KBM-7 (cell line): ENCODE measurements around the gene ARNT2.
A peak's percentile ranks its signal among the peaks of the same experiment; 100 is the strongest.

Experiments used
- DNase-seq: peaks from one replicate; pipeline ENCODE4 v3.0.0-alpha.2; 2015
- in situ Hi-C: fragments of 300-500 bp; cut with MboI; formaldehyde crosslinking; loops from 2 replicates; pipeline ENCODE4 v1.14.3; 2020; ENCODE audit warnings: low sequenced_read_pairs, low pct_unique_long_range_greater_than_20kb, mixed read lengths

ARNT2 gene

DNA sequence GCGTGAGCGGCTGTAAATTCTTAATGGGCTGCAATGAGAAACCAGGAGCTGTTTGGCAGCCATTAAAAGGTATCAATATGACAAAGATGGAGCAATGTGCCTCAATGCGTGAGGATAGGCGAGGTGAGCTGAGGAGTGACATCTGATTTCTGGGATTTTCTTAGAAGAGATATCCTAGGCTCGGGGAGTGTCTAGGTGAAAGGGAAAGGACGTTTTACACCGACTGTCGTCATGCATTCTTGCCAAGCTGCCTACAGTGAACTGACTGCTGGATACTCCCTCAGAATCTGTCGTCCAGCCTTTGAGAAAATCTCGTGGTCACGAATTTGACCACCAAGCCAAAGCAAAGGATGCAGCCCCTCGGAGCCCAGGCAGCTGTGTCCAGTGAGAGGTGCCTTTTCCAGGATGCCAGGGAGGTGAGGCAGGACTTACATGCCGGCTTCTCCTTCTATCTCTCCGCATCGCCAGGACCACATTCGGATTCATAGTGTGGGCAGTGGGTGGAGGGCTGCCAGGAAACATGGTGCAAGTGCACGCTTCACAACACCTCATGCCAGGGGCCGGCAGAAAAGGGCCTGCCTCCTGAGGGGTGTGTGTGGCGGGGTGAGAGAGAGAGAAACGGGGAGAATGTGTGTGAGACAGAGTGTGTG, 210.7 kb downstream of the ARNT2 start:
- in situ Hi-C loops: no loop called here
- DNase-seq: no peak

DNA sequence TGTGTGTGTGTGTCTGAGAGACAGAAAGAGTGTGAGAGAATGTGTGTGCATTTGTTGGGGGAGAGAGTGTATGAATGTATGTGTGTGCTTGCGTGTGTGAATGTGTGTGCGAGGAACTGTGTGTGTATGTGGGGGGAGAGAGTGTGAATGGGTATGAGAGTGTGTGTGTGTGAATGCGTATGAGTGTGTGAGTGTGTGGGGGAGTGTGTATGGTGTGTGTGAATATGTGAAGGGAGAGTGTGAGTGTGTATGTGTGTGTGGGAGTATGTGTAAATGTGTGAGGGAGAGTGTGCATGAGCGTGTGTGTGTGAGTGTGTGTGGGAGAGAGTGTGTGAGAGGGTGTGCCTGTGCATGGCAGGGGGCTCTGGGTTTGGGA, 211.2 kb downstream of the ARNT2 start:
- DNase-seq: no peak
- in situ Hi-C loops: no loop called here

DNA sequence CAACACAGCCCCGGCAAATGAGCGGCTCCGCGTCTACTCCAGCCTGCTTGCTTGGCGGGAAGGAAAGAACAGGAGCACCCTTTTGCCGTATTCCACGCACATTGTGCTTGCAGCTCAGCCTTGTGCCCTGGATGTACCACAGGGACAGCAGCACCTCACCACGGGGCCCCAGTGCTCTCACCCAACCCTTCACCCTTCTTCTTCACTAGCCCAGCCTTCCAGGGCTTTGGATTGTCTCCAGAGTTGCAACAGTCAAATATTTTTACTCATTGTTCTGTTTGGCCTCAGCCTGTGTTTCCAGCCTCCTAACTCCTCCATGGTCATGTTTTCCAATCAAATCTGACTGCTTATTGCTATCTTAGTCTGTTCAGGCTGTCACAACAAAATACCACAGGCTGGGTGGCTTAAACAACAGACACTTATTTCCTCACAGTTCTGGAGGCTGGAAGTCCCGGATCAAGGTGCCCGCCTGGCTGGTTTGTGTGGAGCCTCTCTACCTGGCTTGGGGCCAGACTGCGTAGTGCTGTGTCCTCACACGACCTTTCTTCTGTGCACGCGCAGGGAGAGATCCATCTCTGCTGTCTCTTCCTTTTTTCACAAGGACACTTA, 211.7 kb downstream of the ARNT2 start:
- in situ Hi-C loops: no loop called here
- peak; percentile 77 for DNase-seq

DNA sequence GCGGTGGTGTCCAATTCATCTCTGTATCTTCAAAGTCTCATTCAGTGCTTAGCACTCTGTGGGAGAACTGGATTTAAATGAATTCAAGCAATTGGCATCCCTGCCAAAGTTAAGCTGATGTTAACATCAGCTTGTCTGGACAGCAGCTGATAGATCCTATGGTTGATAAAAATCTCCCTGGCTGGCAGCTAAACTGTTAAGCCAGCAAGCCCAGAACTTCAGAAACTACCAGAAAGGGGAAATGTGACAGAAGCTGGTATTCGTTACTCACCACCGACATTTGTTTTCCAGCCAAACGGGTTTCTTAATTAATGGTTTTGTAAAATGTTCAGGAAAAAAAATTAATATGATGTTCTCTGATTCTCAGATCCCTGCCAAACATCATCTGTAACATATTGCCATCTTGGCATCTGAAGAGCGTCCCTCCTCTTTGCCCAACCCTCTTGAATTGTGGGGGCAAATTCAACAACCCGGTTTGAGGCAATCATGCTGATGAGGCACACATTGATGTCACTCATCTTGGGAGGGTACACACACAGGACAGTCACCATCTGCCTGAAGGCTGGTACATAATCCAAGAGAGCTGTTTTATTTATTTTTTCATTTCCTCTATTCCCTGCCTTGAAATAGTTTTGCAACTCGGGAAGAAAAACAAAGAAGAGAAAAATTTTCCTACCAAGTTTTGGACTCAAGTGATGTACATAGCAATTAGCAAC, 214.7 kb downstream of the ARNT2 start:
- DNase-seq: no peak
- in situ Hi-C loops: no loop called here

DNA sequence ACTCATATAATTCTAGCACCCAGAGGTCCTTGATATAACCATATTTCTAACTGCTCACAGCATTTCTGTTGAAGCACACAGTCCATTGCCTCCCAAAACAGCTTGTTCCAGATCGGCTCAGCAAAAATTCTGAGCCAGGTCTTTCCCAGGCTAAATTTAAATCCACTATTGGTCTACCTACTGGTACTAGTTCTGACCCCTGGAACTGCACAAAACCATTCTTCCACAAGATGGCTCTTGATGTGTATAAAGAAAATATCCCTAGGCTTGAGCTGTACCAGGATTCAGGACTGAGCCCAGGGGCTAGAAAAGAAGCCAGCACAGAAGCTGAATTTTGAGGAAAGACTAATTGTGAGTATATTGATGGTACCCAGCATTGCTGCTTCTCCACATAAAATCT, 215.5 kb downstream of the ARNT2 start:
- in situ Hi-C loops: no loop called here

DNA sequence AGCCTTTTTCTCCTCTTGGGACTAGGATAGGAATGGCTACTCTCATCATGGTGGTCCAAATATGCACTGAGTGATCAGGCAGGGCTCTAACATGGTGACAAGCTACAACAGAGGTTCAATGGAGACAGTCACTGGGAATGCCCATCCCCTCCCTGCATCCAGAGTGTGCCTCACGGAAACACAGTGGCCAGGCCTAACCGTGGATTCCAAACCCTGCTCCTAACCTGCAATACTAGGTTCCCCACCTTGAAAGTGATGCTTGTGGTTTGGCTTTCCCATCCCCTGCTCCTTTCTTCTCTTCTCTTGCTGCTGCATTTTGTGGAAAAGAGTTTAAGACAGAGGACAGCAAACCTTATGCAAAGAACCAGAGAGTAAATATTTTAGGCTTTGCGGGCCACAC, 216.0 kb downstream of the ARNT2 start:
- in situ Hi-C loops: no loop called here
- DNase-seq: no peak

More for the DNA sequence above, 215.5 kb downstream of the ARNT2 start:
- no peak for DNase-seq

DNA sequence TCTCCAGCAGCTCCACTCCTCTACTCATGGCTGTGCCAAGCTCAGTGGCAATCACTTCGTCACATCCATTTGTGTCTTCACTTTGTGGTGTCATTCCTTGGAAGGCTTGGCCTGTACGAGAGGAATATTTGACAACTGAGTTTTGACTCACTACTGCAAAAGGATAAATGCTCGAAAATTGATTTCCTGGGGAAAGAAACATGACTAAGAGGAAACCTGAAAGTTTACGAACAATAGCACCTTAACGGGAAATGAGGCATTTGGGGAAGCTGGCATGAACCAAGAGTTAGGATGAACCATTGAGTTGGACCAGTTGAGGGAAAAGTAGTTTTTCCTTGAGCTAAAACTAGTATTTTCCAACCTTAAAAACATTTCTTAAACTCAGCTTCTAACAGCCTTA, 216.7 kb downstream of the ARNT2 start:
- in situ Hi-C loops: no loop called here
- no peak for DNase-seq

DNA sequence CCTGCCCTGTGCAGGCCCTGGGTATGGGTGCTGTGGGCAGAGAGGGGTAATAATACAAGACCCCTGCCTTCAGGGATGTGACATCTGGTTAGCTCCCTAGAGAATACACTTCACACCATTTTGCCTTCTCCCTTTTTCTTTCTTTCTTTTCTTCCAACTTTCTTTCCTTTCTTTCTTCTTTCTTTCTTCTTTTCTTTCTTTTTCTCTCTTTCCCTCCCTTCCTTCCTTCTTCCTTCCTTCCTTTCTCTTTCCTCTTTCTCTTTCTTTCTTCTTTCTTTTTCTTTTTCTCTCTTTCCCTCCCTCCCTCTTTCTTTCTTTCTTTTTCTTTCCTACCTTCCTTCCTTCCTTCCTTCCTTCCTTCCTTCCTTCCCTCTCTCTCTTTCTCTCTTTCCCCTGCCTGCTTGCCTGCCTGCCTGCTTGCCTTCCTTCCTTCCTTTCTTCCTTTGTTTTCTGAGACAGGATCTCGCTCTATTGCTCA, 222.5 kb downstream of the ARNT2 start:
- DNase-seq: no peak
- in situ Hi-C loops: no loop called here

DNA sequence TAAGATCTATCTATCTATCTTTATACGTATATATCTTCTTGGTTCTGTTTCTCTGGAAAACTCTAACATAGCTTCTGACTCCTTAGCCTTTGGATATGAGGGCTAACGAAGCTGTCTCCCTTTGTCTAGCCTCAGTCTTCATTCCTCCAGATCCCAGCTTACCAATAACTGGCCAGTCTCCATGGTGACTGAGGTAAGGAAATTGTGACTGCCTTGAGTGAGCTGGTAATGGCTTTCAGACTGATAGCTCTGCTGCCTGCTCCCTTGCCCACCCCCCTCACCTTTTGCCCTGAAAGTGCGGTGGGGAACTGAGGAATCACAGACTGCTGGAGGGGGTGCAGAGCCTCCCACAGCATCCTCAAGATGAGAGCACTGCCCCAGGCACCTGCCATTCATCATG, 225.2 kb downstream of the ARNT2 start:
- in situ Hi-C loops: no loop called here
- no peak for DNase-seq

DNA sequence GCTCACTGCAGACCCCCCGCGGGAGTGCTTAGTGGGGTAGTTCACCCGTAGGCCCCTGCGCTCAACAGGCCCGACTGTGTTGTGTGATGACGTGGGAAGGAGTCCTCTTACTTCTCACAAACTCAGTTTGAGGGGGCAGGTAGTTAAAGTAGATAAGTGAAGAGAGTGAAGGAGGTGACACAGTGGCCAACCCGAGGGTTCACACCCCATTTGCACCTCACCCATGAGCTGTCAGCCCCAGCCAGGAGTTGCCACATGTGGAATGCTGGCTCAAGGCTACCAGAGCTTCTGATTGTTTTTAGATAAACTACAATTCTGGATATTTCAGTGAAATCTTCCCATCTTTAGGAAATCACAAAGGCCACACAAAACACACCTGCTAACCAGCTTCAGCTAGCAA, 226.8 kb downstream of the ARNT2 start:
- in situ Hi-C loops: no loop called here

DNA sequence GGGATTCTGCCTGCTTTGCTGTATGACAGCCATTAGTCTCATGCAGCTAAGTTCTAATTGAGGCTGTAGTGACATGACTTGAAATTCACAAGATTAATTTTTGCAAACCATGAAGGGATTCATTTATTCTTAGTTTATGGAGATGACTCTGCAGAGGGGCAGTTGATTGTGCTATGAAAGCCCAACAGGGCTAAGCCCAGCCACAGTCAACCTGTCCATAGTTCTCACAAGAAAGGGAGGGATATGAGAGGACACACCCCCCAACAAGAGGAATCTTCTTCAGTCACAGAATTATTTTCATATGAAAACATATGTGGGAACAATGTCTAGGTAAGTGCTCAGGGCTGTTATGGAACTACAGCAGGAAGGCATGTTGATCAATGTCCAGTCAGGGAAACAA, 229.0 kb downstream of the ARNT2 start:
- in situ Hi-C loops: no loop called here
- no peak for DNase-seq

More for the DNA sequence above, 226.8 kb downstream of the ARNT2 start:
- DNase-seq: no peak

DNA sequence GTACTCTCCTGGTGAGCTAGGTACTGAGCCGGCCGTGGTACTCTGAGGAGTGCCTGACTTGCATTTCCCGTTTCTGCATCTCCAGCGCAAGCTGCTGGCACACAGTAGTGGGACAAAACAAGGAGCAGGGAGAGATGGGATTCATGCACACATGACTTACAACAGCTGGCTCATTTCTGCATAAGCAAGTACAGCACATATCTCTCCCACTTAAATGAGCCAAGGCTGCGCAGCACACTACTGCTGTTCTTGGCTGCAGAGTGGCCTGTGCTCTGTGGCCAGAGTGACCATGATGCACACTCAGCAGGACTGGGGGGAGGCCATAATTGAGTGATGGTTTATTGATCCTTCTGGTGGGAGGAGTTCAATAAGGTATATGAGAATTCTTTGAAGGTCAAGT, 231.8 kb downstream of the ARNT2 start:
- no peak for DNase-seq
- in situ Hi-C loops: no loop called here

DNA sequence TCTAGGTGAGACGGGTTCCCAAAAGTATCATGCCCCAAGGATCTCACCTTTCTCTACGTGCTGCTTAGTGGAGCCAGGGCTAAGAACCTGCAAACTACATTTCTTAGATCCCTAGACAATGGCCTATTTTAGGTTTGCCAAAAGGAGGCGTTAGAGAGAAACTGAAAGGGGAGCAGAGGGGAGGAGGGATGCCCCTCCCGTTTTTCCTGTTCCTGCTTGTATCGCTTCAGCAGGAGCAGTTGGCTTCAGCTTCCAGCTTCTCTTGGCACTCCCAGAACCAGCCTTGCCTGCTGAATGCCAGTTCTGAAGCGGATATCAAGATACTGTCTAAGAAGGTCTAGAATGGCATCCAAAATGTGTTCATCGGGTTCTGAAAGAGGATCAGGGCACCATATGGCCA, 232.5 kb downstream of the ARNT2 start:
- DNase-seq: no peak
- in situ Hi-C loops: no loop called here

DNA sequence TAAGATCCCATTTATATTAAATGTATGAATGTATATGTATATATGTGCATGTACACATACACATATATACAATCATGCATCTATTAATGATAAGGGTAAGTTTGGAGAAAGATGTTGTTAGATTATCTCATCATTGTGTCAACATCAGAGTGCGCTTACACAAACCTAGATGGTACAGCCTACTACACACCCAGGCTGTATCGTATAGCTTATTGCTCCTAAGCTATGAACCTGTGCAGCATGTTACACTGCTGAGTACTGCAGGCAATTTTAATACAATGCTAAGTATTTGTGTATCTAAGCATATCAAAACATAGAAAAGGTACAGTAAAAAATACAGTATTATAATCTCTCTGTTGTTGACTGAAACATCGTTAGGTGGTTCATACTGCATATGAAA, 233.6 kb downstream of the ARNT2 start:
- in situ Hi-C loops: no loop called here
- DNase-seq: no peak

DNA sequence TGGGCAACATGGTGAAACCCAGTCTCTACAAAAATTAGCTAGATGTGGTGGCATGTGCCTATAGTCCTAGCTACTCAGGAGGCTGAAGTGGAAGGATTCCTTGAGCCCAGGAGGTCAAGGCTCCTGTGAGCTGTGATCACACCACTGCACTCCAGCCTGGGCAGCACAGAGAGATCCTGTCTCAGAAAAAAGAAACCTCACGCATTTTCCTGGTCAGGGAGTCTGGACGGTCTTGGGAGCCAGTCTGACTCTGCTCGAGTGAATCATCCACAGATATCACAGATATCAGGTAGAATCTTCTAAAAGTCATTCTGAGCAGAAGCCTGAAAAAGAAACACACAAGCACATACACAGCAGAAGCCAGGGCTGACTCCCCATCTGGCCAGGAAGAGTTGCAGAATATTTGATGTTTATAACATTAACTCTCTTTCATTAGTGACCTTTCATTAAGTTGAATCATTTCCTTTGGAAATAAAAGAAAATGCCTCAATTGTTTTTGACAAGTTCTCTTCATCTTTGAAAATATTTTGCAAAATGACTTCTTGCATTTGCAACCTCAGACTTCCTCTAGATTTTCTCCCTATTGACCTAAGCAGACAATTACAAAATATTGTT, 234.5 kb downstream of the ARNT2 start:
- no peak for DNase-seq
- in situ Hi-C loops: no loop called here

DNA sequence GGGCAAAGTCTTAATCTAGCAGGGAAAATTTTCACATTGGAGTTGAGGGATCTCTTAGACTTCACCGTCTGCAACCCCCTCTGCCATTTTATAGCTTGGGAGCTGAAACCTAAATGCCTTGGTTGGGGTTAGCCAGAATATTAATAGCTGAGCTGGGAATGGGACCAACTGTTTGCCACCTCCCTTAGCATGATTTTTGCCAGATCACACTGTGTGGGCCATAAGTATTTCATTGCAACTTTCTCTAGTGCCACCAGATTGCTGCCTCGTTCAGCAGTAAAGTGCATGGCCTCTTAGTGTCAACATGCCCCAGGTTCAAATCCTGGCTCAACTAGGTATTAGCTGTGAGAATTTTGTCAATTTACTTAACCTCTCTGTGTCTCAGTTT, 235.0 kb downstream of the ARNT2 start:
- in situ Hi-C loops: no loop called here
- no peak for DNase-seq

DNA sequence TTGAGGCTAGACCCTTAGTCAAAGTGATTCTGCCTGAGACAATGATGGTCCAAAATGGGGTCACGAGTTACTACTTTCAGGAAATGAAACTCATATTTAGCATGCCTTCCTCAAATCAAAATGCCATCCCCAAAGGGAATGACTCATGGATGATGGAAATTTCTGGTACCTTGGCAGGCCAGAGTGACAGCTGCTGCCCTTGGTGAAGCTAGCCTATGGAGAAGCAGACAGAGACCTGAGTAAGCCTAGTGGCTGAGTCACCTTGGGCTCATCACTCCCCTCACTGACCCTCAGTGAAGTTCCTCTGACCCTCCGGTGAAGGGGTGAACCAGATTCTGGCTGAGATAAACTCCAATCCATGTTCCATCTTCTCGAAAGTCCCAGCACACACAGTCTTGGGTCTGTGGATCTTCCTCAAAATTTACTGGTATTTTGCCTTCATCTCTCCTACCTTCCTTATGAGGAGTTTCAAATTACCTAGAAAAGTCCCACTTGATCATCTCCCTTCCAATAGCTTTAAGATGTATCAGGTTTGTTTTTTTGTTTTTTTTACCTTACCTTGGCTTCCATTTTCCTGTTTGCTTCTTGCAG, 236.4 kb downstream of the ARNT2 start:
- in situ Hi-C loops: no loop called here
- DNase-seq: no peak

DNA sequence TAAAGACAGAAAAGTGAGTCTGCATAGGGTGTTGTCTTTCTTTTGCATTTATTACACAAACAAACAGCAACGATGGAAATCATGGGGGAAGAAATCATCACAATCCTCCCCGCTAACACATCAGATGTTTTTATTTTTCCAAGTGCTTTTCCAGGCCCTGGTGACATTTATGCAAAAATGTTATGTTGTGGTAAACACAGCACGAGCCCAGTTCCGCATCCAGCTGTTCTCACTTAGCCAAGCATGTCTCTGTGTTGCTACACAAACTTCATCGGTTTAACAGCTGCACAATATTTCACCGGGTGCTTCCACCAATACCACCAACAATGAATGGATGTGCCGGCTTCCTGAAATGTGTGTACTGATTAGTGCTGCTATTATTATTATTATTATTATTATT, 237.2 kb downstream of the ARNT2 start:
- in situ Hi-C loops: no loop called here
- DNase-seq: no peak

DNA sequence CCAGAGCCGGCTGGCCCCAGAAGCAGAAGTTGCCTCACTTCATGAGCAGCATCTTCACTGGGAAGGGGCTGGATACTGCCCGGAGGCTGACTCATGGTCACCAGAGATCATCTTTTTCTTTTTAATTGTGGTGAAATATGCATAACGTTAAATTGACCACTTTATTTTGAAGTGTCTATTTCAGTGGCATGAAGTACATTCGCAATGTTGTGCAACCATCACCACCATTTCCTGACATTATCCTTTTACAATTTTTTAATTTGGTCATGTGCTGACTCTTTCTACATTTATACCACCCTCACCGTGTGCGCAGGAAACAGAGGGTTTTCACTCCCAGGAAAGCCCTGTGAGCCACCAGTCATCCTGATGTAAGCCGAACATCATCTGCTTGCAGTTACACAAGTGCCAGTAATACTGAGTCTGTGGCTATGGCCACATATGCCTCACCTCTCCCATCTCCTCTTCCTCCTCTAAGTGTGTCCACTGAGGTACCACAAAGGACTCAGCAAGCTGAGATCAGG, 239.3 kb downstream of the ARNT2 start:
- DNase-seq: peak; percentile 32
- in situ Hi-C loops: no loop called here
